GM18868 (cell line): ENCODE measurements around the gene KRT34.

ENCODE experiments used
- ATAC-seq: cut with Tn5 transposase; IDR thresholded peaks from one replicate; pipeline ENCODE4 v1.9.1; 2021; ENCODE audit warnings: mild to moderate bottlenecking, moderate library complexity; ENCODE audit not compliant: unreplicated experiment

Gene KRT34

GRCh38 chr17:41334385-41335305, 47.5 kb downstream of the KRT34 start:
- no peak for ATAC-seq

GRCh38 chr17:41333836-41334235, 48.3 kb downstream of the KRT34 start:
- no peak for ATAC-seq

DNA sequence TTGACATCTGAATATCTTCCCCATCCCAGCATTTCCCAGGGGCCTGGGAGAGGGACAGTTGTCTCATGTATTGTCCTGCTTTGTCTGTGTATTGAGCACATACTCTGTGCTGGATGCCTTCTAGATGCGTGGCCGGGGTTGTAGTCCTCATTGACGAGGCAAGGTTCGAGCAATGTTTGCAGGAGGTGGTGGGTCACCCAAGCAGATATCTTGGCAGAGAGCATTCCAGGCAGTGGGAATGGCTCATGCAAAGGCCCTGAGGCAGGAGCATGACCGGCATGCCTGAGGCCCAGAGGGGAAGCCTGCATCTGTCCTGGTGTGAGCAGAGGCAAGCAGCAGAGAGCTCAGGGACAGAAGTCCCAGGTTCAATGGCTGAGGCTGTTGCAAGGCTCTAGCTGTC, 49.0 kb downstream of the KRT34 start:
- no peak for ATAC-seq

GRCh38 chr17:41332239-41332638, 49.9 kb downstream of the KRT34 start:
- ATAC-seq: no peak

- no peak for ATAC-seq
Measured at GRCh38 chr17:41331606-41332005, 50.5 kb downstream of the KRT34 start.

GRCh38 chr17:41329279-41329948, 52.7 kb downstream of the KRT34 start:
- ATAC-seq: no peak

GRCh38 chr17:41328207-41328606, 53.9 kb downstream of the KRT34 start:
- ATAC-seq: no peak
